Esophagus squamous epithelium (tissue), 4 donors: ENCODE data around the gene SUSD6.

ENCODE experiments used
- CTCF ChIP-seq, 6 experiments: fragments of 450-650 bp in 4 of 6; fragments of 200-600 bp in 2 of 6; sonication (generic) in 2 of 6; IDR thresholded peaks; one replicate each; pipeline ENCODE4 v1.5.1; 2016 to 2019; ENCODE audit warnings: antibody characterized with exemption in 6 of 6, mild to moderate bottlenecking in 4 of 6, moderate library complexity in 4 of 6
- POLR2A ChIP-seq, 4 donors: fragments of 450-650 bp; IDR thresholded peaks; one replicate each; pipeline ENCODE4 v1.6.1; 2017; ENCODE audit warnings: antibody characterized with exemption in 4 of 4, mild to moderate bottlenecking in 4 of 4, moderate library complexity in 3 of 4

GRCh38 chr14:69612014-69612782 lies 802 bp downstream of the SUSD6 start:
- TF ChIP-seq CTCF (IDR thresholded peaks at IDR 0.05) (no peak), POLR2A (IDR thresholded peaks at IDR 0.05) (no peak)
